CD4-positive, alpha-beta T cell treated with Interleukin-6 for 4 hours (primary cell): Measurements from ENCODE around the gene SAYSD1.

Experiments used
- DNase-seq: peaks from one replicate; pipeline ENCODE4 v3.0.0-alpha.2; 2020; ENCODE audit warnings: mixed read lengths

The SAYSD1 gene

GRCh38 chr6:39077882-39078594, 36.9 kb downstream of the SAYSD1 start:
- no peak for DNase-seq

- no peak for DNase-seq
Observed at GRCh38 chr6:39076623-39077535, 38.1 kb downstream of the SAYSD1 start.

GRCh38 chr6:39075807-39076622, 39.0 kb downstream of the SAYSD1 start:
- no peak for DNase-seq

GRCh38 chr6:39075010-39075686, 39.8 kb downstream of the SAYSD1 start:
- no peak for DNase-seq

GRCh38 chr6:39074486-39074885, 40.5 kb downstream of the SAYSD1 start:
- no peak for DNase-seq

GRCh38 chr6:39073471-39074355, 41.3 kb downstream of the SAYSD1 start:
- no peak for DNase-seq

- no peak for DNase-seq
Observed at GRCh38 chr6:39072830-39073229, 42.2 kb downstream of the SAYSD1 start.

GRCh38 chr6:39068391-39068790, 46.6 kb downstream of the SAYSD1 start:
- DNase-seq = no peak

- DNase-seq = no peak
Observed at GRCh38 chr6:39065561-39065960, 49.4 kb downstream of the SAYSD1 start.

GRCh38 chr6:39063526-39063925, 51.5 kb downstream of the SAYSD1 start:
- DNase-seq = no peak

- no peak for DNase-seq
Observed at GRCh38 chr6:39062014-39062740, 52.8 kb downstream of the SAYSD1 start.

GRCh38 chr6:39061588-39061987, 53.4 kb downstream of the SAYSD1 start:
- DNase-seq = no peak

GRCh38 chr6:39061182-39061581, 53.8 kb downstream of the SAYSD1 start:
- DNase-seq = no peak

- no peak for DNase-seq
Observed at GRCh38 chr6:39060467-39061160, 54.4 kb downstream of the SAYSD1 start.

- no peak for DNase-seq
Observed at GRCh38 chr6:39059496-39060310, 55.3 kb downstream of the SAYSD1 start.

- no peak for DNase-seq
Observed at GRCh38 chr6:39058471-39059147, 56.4 kb downstream of the SAYSD1 start.

GRCh38 chr6:39057251-39058155, 57.5 kb downstream of the SAYSD1 start:
- no peak for DNase-seq

GRCh38 chr6:39056681-39057080, 58.3 kb downstream of the SAYSD1 start:
- no peak for DNase-seq
